GM12872 (cell line): ENCODE measurements around the gene CD4.

Experiments used
- CTCF ChIP-seq: IDR thresholded peaks from 3 replicates; pipeline ENCODE4 v1.5.1; 2011; ENCODE audit warnings: low read depth, mild to moderate bottlenecking, low read length, moderate library complexity; ENCODE audit not compliant: insufficient read depth

The CD4 gene

DNA sequence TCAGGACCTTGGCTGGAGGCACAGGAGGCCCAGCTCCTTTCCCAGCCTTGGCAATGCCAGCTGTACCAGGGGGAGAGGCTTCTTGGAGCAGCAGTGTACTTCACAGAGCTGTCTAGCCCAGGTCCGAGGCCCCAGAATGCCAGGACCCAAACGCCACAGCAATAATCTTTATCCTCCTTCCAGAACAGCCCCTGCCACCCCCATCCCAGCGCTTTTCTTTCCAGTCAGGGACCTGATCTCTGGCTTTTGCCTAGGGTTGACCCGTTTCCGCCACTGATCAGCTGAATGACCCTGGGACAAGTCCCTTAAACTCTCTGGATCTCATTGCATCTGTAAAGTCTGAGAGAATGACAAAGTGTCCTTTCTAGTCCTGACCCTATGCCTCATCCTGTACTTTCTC, 11.9 kb upstream of the CD4 start:
- no peak for TF ChIP-seq CTCF

DNA sequence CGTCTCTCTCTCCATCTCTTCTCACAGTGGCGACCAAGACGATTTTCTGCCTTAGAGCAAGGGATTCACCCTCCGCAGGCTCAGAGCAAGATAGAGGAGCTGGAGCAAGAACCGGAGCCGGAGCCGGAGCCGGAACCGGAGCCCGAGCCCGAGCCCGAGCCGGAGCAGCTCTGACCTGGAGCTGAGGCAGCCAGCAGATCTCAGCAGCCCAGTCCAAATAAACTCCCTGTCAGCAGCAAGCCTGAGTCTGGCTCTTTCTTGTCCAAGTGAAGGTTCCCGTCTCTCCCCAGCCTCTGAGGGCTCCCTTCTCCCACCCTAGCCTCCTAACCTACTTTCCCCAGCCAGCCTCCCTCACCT, 11.1 kb upstream of the CD4 start:
- TF ChIP-seq CTCF = no peak

- peak; percentile 94 for TF ChIP-seq CTCF
Observed at GRCh38 chr12:6778574-6779550, 10.5 kb upstream of the CD4 start.

DNA sequence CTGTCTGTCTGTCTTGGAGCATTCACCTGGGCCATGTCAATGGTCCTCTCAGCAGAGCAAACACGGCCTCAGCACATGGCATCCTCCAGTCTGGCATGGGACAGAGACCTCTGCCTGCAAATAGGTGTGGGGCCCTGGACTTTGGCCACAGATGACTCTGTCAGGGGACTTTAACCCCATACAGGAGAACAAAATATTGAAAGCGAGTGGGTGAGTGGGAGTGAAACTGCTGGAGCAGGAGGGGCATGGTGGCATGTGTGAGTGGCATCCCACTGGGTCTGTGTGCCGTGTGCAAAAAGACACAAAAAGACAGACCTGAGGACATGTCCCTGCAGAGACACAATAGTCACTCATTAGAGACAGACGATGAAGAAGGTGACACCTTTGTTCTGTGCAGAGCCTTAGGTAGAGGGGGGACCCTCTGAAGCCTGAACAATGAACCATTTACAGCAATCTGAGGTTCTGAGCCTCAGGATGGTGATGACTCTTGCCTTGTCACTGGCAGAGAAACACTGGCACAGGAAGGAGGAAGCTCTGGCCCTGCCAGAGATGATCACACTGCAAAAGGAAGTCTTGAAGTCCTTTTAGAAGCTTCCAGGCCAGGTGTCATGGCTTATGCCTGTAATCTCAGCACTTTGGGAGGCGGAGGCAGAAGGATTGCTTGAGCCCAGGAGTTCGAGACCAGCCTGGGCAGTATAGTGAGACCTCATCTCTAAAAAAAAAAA, 9.5 kb upstream of the CD4 start:
- TF ChIP-seq CTCF = no peak

DNA sequence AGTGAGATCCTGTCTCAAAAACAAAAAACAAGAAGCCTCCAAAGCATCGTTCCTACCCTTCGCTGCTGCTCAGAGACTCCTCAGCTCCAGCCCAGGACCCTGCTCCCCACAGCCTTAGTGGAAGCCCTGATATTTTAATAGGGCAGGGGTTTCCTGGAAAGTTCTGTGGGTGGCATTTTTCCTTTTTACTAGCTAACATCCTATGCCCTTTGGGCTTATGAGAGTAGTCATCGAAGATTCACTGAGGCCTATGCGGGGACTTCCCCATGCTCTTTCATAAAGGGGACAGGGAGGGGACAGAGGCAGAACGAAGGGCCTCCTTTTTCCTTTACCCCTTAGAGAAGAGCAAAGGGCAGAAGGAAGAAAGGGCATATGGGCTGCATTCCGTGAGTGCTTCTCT, 8.8 kb upstream of the CD4 start:
- no peak for TF ChIP-seq CTCF

GRCh38 chr12:6782119-6782518, 7.2 kb upstream of the CD4 start:
- no peak for TF ChIP-seq CTCF

DNA sequence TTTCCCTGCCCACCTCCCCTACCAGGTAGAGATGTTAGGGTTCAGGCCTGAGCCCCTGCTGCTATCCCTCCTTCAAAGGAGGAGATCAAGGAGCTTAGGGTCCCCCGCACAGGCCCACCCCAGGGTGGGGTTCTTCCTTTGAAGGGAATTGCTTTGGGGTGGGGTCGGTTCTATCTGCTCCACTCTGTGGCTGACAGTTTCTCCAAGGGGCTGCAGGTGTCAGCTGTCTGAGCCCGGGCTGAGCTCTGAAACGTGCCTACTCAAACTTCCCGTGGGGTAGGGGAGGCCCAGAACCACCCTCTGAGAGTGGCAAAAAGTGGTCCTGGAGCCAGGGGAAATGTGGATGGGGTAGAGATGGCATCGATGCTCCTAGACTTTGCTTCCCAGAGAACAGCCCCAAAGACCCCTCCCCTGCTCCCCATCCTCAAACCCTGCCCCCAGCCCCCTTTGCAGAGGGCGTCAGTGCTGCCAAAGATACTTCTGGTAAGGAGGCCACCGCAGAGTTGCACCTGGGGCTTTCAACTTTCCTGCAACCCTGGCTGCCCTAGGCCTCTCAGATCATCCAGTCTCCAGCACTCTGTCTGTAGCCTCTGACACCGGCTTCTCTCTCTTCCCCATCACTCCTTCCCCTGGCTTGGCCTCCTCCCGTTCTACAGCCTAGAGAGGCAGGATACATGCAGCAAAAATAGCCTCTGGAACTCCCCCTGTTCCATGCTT, 6.3 kb upstream of the CD4 start:
- no peak for TF ChIP-seq CTCF
